Loucy (cell line): ENCODE measurements around the gene TRIM67.

Experiments
- H2AFZ ChIP-seq: fragments of 200-600 bp; sonication (generic); 2 replicates; pipeline ENCODE4 v1.6.0; 2016; ENCODE audit warnings: antibody characterized with exemption, mild to moderate bottlenecking, low read length, moderate library complexity
- H3F3A ChIP-seq: fragments of 200-600 bp; 2 replicates; pipeline ENCODE4 v1.6.0; 2016; ENCODE audit warnings: antibody characterized with exemption, low read depth, mild to moderate bottlenecking
- H3K27me3 ChIP-seq: fragments of 200-600 bp; sonication (generic); 2 replicates; pipeline ENCODE4 v1.6.1; 2014; ENCODE audit warnings: low read length, mild to moderate bottlenecking; ENCODE audit not compliant: insufficient read depth, poor library complexity, severe bottlenecking
- H3K36me3 ChIP-seq: fragments of 200-600 bp; sonication (generic); 2 replicates; pipeline ENCODE4 v1.6.1; 2016; ENCODE audit warnings: low read length; ENCODE audit not compliant: insufficient read depth
- H3K4me1 ChIP-seq: fragments of 200-600 bp; sonication (generic); 2 replicates; pipeline ENCODE4 v1.5.1; 2014; ENCODE audit warnings: low read length, mild to moderate bottlenecking; ENCODE audit not compliant: insufficient read depth, poor library complexity, severe bottlenecking
- H3K4me2 ChIP-seq: fragments of 200-600 bp; sonication (generic); 2 replicates; pipeline ENCODE4 v1.6.0; 2014; ENCODE audit warnings: antibody characterized with exemption, low read length, low read depth, mild to moderate bottlenecking; ENCODE audit not compliant: poor library complexity, severe bottlenecking
- H3K4me3 ChIP-seq: fragments of 200-600 bp; sonication (generic); 2 replicates; pipeline ENCODE4 v1.5.1; 2014; ENCODE audit warnings: low read length, mild to moderate bottlenecking, mixed read lengths; ENCODE audit not compliant: poor library complexity, severe bottlenecking
- H3K79me2 ChIP-seq: fragments of 200-600 bp; sonication (generic); 2 replicates; pipeline ENCODE4 v1.6.1; 2014; ENCODE audit warnings: low read length; ENCODE audit not compliant: insufficient read depth
- H3K9ac ChIP-seq: fragments of 200-600 bp; sonication (generic); 2 replicates; pipeline ENCODE4 v1.6.0; 2014; ENCODE audit warnings: mild to moderate bottlenecking, low read depth, low read length, moderate library complexity; ENCODE audit not compliant: poor library complexity, severe bottlenecking
- H3K9me2 ChIP-seq: fragments of 200-600 bp; sonication (generic); replicated peaks from 2 replicates; pipeline ENCODE4 v1.6.1; 2016; ENCODE audit warnings: low read depth, low read length, mixed read lengths
- H3K9me3 ChIP-seq: fragments of 200-600 bp; sonication (generic); 2 replicates; pipeline ENCODE4 v1.6.1; 2014; ENCODE audit warnings: mild to moderate bottlenecking, antibody characterized with exemption, low read length, low read depth; ENCODE audit not compliant: insufficient read depth
- H4K20me1 ChIP-seq: fragments of 200-600 bp; sonication (generic); 2 replicates; pipeline ENCODE4 v1.6.0; 2014; ENCODE audit warnings: antibody characterized with exemption, low read length, mild to moderate bottlenecking; ENCODE audit not compliant: insufficient read depth, poor library complexity, severe bottlenecking
- EZH2phosphoT487 ChIP-seq: fragments of 200-600 bp; IDR thresholded peaks from 2 replicates; pipeline ENCODE4 v1.6.1; 2018; ENCODE audit warnings: antibody characterized with exemption, mild to moderate bottlenecking, moderate library complexity, borderline replicate concordance
- TF ChIP-seq, protein P1 (sequence below): fragments of 200-600 bp; sonication (generic); conservative IDR thresholded peaks from 2 replicates; pipeline ENCODE4 v1.5.1; 2014; ENCODE audit warnings: mild to moderate bottlenecking, antibody characterized with exemption, low read length

Gene TRIM67

DNA sequence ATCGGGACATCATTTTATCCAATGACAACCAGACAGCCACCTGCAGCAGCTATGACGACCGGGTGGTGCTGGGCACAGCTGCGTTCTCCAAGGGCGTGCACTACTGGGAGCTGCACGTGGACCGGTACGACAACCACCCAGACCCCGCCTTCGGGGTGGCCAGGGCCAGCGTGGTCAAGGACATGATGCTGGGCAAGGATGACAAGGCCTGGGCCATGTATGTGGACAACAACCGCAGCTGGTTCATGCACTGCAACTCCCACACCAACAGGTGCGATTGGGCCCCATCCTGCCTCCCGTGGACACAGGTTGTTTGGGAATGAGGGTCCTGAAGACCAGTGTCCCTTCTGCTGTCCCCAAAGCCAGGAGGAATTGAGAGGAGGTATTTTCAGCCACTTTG lies 47.1 kb downstream of the TRIM67 start:
- Histone ChIP-seq H2AFZ (no peak overlapping the region), H3K9ac (no peak overlapping the region), H3K9me2 (no peaks in the 10 kb centered on the region), H3K79me2 (no peaks in the 10 kb centered on the region), H3K9me3 (no peaks in the 10 kb centered on the region), H3F3A (no peaks in the 10 kb centered on the region), H3K4me1 (peaks cover 5% of the 10 kb centered on the region), H3K27me3 (no peaks in the 10 kb centered on the region), H3K4me3 (no peak overlapping the region), H3K4me2 (no peak overlapping the region), H3K36me3 (no peaks in the 10 kb centered on the region), H4K20me1 (no peaks in the 10 kb centered on the region)
- TF ChIP-seq, protein P1, sequence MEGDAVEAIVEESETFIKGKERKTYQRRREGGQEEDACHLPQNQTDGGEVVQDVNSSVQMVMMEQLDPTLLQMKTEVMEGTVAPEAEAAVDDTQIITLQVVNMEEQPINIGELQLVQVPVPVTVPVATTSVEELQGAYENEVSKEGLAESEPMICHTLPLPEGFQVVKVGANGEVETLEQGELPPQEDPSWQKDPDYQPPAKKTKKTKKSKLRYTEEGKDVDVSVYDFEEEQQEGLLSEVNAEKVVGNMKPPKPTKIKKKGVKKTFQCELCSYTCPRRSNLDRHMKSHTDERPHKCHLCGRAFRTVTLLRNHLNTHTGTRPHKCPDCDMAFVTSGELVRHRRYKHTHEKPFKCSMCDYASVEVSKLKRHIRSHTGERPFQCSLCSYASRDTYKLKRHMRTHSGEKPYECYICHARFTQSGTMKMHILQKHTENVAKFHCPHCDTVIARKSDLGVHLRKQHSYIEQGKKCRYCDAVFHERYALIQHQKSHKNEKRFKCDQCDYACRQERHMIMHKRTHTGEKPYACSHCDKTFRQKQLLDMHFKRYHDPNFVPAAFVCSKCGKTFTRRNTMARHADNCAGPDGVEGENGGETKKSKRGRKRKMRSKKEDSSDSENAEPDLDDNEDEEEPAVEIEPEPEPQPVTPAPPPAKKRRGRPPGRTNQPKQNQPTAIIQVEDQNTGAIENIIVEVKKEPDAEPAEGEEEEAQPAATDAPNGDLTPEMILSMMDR, result no peak
- TF ChIP-seq EZH2phosphoT487, result no peak

DNA sequence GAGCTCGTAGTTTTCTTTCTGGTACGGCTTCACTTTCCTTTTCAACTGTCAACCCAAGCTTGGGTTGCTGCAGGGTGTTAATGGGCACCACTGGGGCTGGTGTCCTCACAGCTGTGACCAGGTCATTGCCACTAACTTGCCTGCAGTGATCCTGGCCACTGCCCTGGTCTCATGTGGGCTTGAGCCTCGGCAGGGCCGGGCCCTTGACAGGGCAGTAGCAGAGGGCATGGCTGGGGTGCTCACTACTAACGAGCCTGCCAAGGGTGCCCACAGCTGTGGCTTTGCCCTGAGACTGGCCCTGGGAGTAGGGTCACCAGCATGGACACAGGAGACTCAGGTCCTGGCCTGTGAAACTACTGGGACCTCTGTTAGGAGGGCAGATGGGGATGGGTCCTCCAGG lies 47.7 kb downstream of the TRIM67 start:
- no peak for TF ChIP-seq EZH2phosphoT487
- TF ChIP-seq, protein P1, result no peak
- H3K9ac ChIP-seq, result no peak overlapping the region
- H3K36me3 ChIP-seq, result no peaks in the 10 kb centered on the region
- H3K4me3 ChIP-seq, result no peak overlapping the region
- peaks cover 5% of the 10 kb centered on the region for H3K4me1 ChIP-seq
- H3K27me3 ChIP-seq, result no peaks in the 10 kb centered on the region
- H2AFZ ChIP-seq, result no peak overlapping the region
- H3F3A ChIP-seq, result no peaks in the 10 kb centered on the region
- no peak overlapping the region for H3K4me2 ChIP-seq
- H3K79me2 ChIP-seq, result no peaks in the 10 kb centered on the region
- H4K20me1 ChIP-seq, result no peaks in the 10 kb centered on the region
- no peaks in the 10 kb centered on the region for H3K9me2 ChIP-seq
- no peaks in the 10 kb centered on the region for H3K9me3 ChIP-seq

DNA sequence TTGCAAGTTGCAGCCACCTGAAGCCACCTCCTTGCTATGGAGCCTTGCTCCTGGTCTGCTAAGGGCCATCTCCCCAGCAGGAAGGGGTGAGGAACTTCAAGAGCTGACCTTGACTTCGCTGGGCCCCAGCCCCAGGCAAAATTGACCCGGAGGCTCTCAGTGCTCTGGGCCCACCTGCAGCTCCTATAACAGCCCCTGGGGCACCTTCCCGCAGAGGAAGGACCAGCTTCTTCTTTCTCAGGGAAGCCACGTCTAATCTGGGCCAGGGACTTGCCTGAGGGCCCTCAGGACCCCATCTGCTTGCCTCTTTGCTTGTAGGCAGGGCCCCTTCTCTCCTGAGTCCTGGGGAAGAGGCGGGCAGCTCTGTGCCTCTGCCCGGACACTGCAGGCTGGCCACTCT lies 48.3 kb downstream of the TRIM67 start:
- H3K27me3 ChIP-seq, result no peaks in the 10 kb centered on the region

More for the DNA sequence above, 48.3 kb downstream of the TRIM67 start:
- no peak overlapping the region for H2AFZ ChIP-seq
- H3K9me2 ChIP-seq, result no peaks in the 10 kb centered on the region
- H3K79me2 ChIP-seq, result no peaks in the 10 kb centered on the region
- H3K4me3 ChIP-seq, result no peak overlapping the region
- H4K20me1 ChIP-seq, result no peaks in the 10 kb centered on the region
- TF ChIP-seq, protein P1, result no peak
- TF ChIP-seq EZH2phosphoT487, result no peak
- H3K36me3 ChIP-seq, result no peaks in the 10 kb centered on the region
- H3K4me1 ChIP-seq, result peaks cover 5% of the 10 kb centered on the region
- H3K9ac ChIP-seq, result no peak overlapping the region
- H3K4me2 ChIP-seq, result no peak overlapping the region
- H3K9me3 ChIP-seq, result no peaks in the 10 kb centered on the region
- H3F3A ChIP-seq, result no peaks in the 10 kb centered on the region
